Right lobe of liver (tissue), 6 donors: ENCODE data around the gene GTSF1L. TPM values are rescaled to one million over a fixed set of nuclear protein-coding genes. Genes with fewer than 3 reads are reported as not detected.

Experiments used
- ATAC-seq, 4 donors: fragments of 200-7000 bp; cut with Tn5 transposase; one replicate each; pipeline ENCODE4 v1.9.1; 2020; ENCODE audit warnings: mild to moderate bottlenecking in 4 of 4, moderate library complexity in 4 of 4
- DNase-seq, 3 donors: peaks; one replicate each; pipeline ENCODE4 v3.0.0-alpha.2; 2020
- H3K27ac ChIP-seq, 3 donors: fragments of 200-600 bp; one replicate each; pipeline ENCODE4 v1.8.0; 2022
- H3K27me3 ChIP-seq, 2 donors: fragments of 200-600 bp; one replicate each; pipeline ENCODE4 v1.8.0; 2022
- H3K36me3 ChIP-seq, 4 donors: fragments of 200-600 bp; sonication (generic) in 1 of 4; one replicate each; pipeline versions ENCODE4 v1.5.1 to v1.8.0; 2017 to 2022; ENCODE audit warnings: control low read depth in 1 of 4
- H3K4me1 ChIP-seq, 4 donors: fragments of 200-600 bp; sonication (generic) in 1 of 4; one replicate each; pipeline versions ENCODE4 v1.5.1 to v1.8.0; 2017 to 2022; ENCODE audit warnings: control low read depth in 1 of 4
- H3K4me3 ChIP-seq, 3 donors: fragments of 200-600 bp; one replicate each; pipeline ENCODE4 v1.8.0; 2022
- H3K9me3 ChIP-seq, 4 donors: fragments of 200-600 bp; sonication (generic) in 1 of 4; one replicate each; pipeline versions ENCODE4 v1.5.1 to v1.8.0; 2017 to 2022; ENCODE audit warnings: control low read depth in 1 of 4
- POLR2A ChIP-seq: fragments of 450-650 bp; IDR thresholded peaks from one replicate; pipeline ENCODE4 v1.6.1; 2017; ENCODE audit warnings: antibody characterized with exemption, mild to moderate bottlenecking
- WGBS: methylation state at CpG from one replicate; pipeline ENCODE4 v1.1.6; 2018; ENCODE audit warnings: low coverage, low lambda C conversion rate; ENCODE audit not compliant: insufficient coverage; ENCODE audit errors: missing lambda C conversion rate; 5-methylcytosine and 5-hydroxymethylcytosine counted together
- intact Hi-C, 2 donors: fragments of 100-400 bp; cut with DNase I; formaldehyde crosslinking; loops; one replicate each; pipeline versions ENCODE4 v1.11.2 to v1.14.1; 2022
- total RNA-seq, 6 experiments: library from RNA; depleted of rRNA in 2 of 6; stranded (reverse); fragments of >200 nt in 2 of 6; fragmentation: NEBNext Ultra II Directional in 3 of 6; extraction: Animal tissue kit (Norgen Biotek cat#: 25700) in 3 of 6; gene quantifications; one replicate each; pipeline versions ENCODE4 v1.1.0 to v1.2.4, GENCODE V29; 2016 to 2023
- TF ChIP-seq, protein P1 (sequence below), 4 donors: fragments of 200-600 bp in 3 of 4; fragments of 450-650 bp in 1 of 4; IDR thresholded peaks; one replicate each; pipeline versions ENCODE4 v1.5.1 to v1.8.0; 2016 to 2022; ENCODE audit warnings: antibody characterized with exemption in 4 of 4, mild to moderate bottlenecking in 2 of 4
- donor health status: DM: no; HTN: yes; CAD: no.
- donor health status: DM: no; HTN: no; CAD: no.
- donor health status: DM: no; HTN: no; CAD: no.
- donor health status: DM: no; HTN: yes; CAD: no.
- donor health status: DM: no; HTN: yes; CAD: no.

Gene GTSF1L
- total RNA-seq, 6 experiments from 2014 or later = not detected

GRCh38 chr20:43710370-43711044, 16.3 kb downstream of the GTSF1L start:
- H3K4me3 ChIP-seq = no peak overlapping the region
- WGBS = 100% methylated on average over 1 of the region's 9 CpGs
- ATAC-seq = no peak

GRCh38 chr20:43702502-43702901, 24.3 kb downstream of the GTSF1L start:
- TF ChIP-seq, protein P1, sequence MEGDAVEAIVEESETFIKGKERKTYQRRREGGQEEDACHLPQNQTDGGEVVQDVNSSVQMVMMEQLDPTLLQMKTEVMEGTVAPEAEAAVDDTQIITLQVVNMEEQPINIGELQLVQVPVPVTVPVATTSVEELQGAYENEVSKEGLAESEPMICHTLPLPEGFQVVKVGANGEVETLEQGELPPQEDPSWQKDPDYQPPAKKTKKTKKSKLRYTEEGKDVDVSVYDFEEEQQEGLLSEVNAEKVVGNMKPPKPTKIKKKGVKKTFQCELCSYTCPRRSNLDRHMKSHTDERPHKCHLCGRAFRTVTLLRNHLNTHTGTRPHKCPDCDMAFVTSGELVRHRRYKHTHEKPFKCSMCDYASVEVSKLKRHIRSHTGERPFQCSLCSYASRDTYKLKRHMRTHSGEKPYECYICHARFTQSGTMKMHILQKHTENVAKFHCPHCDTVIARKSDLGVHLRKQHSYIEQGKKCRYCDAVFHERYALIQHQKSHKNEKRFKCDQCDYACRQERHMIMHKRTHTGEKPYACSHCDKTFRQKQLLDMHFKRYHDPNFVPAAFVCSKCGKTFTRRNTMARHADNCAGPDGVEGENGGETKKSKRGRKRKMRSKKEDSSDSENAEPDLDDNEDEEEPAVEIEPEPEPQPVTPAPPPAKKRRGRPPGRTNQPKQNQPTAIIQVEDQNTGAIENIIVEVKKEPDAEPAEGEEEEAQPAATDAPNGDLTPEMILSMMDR (IDR thresholded peaks at IDR 0.05) = no peak
- no peak for TF ChIP-seq POLR2A
- intact Hi-C loops = no loop called here
- Histone ChIP-seq H3K27ac (no peak overlapping the region), H3K36me3 (no peaks in the 10 kb centered on the region), H3K4me3 (no peak overlapping the region), H3K9me3 (no peaks in the 10 kb centered on the region), H3K4me1 (no peaks in the 10 kb centered on the region), H3K27me3 (no peaks in the 10 kb centered on the region)
- WGBS = no CpG with 5 or more reads among the region's 14 CpGs
- DNase-seq = no peak
- peak in 1 of 4 donors; percentile 28 for ATAC-seq

More at GRCh38 chr20:43710370-43711044, 16.3 kb downstream of the GTSF1L start:
- Histone ChIP-seq H3K27ac (no peak overlapping the region), H3K27me3 (no peaks in the 10 kb centered on the region), H3K4me1 (no peaks in the 10 kb centered on the region), H3K36me3 (no peaks in the 10 kb centered on the region), H3K9me3 (no peaks in the 10 kb centered on the region)
- DNase-seq = no peak
- intact Hi-C loops = no loop called here
- TF ChIP-seq POLR2A = no peak
- TF ChIP-seq, protein P1 (IDR thresholded peaks at IDR 0.05) = no peak

DNA sequence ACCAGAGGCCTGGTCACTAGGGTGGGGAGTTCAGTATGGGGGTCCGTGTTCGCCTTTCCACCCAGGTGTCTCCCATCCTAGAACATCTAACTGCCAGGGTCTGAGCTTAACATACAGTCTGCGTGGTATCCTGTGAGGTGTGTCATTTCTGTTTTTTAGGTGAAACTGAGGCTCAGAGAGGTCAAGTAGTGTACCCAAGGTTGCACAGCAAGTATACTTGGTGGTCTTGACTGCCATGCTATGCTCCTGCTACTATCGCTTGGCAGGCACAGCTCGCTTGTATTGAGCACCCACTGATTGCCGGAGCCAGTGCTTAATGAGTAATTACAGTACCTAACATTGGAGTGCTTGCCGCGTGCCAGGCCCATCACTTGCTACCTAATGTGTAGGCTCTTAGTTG, 26.2 kb downstream of the GTSF1L start:
- H3K9me3 ChIP-seq = no peaks in the 10 kb centered on the region
- no peak for DNase-seq
- no peak for ATAC-seq
- intact Hi-C loops = no loop called here
- no peaks in the 10 kb centered on the region for H3K36me3 ChIP-seq
- no peak overlapping the region for H3K4me3 ChIP-seq
- TF ChIP-seq POLR2A = no peak
- TF ChIP-seq, protein P1 (IDR thresholded peaks at IDR 0.05) = no peak
- H3K27ac ChIP-seq = no peak overlapping the region
- no peaks in the 10 kb centered on the region for H3K4me1 ChIP-seq
- WGBS = 85% methylated on average over 5 of the region's 8 CpGs
- no peaks in the 10 kb centered on the region for H3K27me3 ChIP-seq

- Histone ChIP-seq H3K36me3 (no peaks in the 10 kb centered on the region), H3K27me3 (no peaks in the 10 kb centered on the region), H3K9me3 (no peaks in the 10 kb centered on the region), H3K4me1 (no peaks in the 10 kb centered on the region), H3K27ac (no peak overlapping the region), H3K4me3 (no peak overlapping the region)
- DNase-seq (no peak), ATAC-seq (no peak)
- TF ChIP-seq, protein P1 (IDR thresholded peaks at IDR 0.05) = no peak
- TF ChIP-seq POLR2A = no peak
- WGBS = 90% methylated on average over 2 of the region's 8 CpGs
- intact Hi-C loops = loop anchor here in 1 of 2 donors (10.0 kb wide), 1 partner anchor 165 kb away; no protein-coding TSS in a partner anchor
Observed at GRCh38 chr20:43699941-43700565, 26.7 kb downstream of the GTSF1L start.
